ENCODE results near the gene B4GALNT2.
A peak's percentile ranks its signal among the peaks of the same experiment; 100 is the strongest.

The B4GALNT2 gene

DNA sequence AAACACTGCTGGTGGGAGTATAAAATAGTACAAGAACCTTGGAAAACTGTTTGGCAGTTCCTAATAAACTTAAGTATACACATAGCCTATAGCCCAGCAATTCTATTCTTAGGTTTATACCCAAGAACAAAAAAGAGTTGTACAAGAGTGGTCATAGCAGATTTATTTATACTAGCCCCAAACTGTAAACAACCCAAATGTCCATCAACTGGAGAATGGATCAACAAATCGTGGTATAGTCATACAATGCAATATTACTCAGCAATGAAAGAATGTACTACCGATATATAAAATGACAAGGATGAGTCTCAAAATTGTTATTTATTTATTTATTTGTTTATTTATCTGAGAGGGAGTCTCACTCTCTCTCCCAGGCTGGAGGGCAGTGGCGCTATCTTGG is 54.7 kb downstream of the B4GALNT2 start:
- H3K9ac ChIP-seq = no peak overlapping the region
- H3K27ac ChIP-seq = no peak overlapping the region
- H3K4me3 ChIP-seq = no peak overlapping the region
- H3K27me3 ChIP-seq = no peaks in the 10 kb centered on the region
- peaks cover 5 to 10% (median 7%) of the 10 kb centered on the region in 10 experiments for H3K4me1 ChIP-seq
- no peaks in the 10 kb centered on the region for H4K20me1 ChIP-seq
- TF ChIP-seq Cebpa-rat (IDR thresholded peaks at IDR 0.05) = no peak
- no peak overlapping the region for H3K4me2 ChIP-seq
- peaks cover 0 to 4% (median 0%) of the 10 kb centered on the region in 11 experiments; a peak in 1 of 22 replicates for H3K36me3 ChIP-seq
- peaks cover 41 to 49% (median 46%) of the 10 kb centered on the region in 11 experiments for H3K9me3 ChIP-seq (replicated peaks in 1 of 11)

DNA sequence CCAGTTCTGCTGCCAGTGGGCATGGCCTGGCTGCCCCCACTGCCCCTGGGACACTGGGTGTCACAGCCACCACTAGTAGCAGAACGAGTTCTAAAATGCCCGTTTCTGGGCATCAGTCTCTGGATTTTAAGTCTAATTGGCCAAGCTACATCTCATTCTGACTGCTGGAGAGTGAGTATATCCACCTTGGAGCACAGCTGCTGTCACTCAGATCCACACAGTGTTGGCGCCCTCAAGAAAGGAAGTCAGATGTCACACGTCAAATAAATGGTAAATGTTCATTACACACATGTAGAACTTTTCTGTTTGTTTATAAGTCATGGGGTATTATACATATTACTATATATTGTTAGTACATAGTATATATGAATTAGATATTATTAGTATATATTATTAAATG is 58.4 kb downstream of the B4GALNT2 start:
- H3K4me2 ChIP-seq = peak overlapping the region; percentile 5 to 62 (median 47); a peak in 19 of 22 replicates
- H3K9ac ChIP-seq = 0 out of 22 replicates have a peak overlapping the region, but pooled peaks of 1 of the 11 experiments have one; percentile 16
- no peaks in the 10 kb centered on the region for H3K27me3 ChIP-seq

DNA sequence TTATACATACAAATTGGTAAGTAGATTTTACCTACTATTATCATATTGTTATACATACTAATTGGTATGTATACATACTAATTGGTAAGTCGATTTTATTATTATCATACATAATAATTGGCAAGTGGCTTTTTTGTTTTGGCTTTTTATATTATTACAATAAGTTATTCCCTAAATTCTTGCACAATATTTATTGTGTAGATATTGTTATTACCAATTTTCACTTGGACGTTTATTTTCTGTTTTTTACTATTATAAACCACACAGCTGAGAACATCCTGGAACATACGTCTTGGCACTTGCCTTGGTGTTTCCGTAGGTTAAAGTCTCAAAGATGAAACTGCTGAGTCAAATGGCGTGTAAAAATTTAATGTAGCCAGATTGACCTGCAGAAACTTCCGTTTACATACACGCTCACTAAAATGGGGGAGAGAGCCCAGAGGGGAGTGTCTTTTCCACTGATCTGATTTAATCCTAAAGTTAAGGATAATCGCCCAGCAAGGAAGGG is 58.9 kb downstream of the B4GALNT2 start:
- peak overlapping the region; percentile 89 to 99 (median 97) for H3K27ac ChIP-seq

More for the DNA sequence above, 58.4 kb downstream of the B4GALNT2 start:
- no peaks in the 10 kb centered on the region for H3K36me3 ChIP-seq
- peaks cover 7 to 12% (median 10%) of the 10 kb centered on the region in 11 experiments for H3K9me3 ChIP-seq (replicated peaks in 1 of 11)
- H3K4me1 ChIP-seq = peaks cover 15 to 37% (median 30%) of the 10 kb centered on the region in 10 experiments
- H4K20me1 ChIP-seq = no peaks in the 10 kb centered on the region
- H3K27ac ChIP-seq = peak overlapping the region in 1 of 11 experiments; percentile 32; a peak in 1 of 22 replicates
- H3K4me3 ChIP-seq = no peak overlapping the region
- TF ChIP-seq Cebpa-rat (IDR thresholded peaks at IDR 0.05) = no peak

DNA sequence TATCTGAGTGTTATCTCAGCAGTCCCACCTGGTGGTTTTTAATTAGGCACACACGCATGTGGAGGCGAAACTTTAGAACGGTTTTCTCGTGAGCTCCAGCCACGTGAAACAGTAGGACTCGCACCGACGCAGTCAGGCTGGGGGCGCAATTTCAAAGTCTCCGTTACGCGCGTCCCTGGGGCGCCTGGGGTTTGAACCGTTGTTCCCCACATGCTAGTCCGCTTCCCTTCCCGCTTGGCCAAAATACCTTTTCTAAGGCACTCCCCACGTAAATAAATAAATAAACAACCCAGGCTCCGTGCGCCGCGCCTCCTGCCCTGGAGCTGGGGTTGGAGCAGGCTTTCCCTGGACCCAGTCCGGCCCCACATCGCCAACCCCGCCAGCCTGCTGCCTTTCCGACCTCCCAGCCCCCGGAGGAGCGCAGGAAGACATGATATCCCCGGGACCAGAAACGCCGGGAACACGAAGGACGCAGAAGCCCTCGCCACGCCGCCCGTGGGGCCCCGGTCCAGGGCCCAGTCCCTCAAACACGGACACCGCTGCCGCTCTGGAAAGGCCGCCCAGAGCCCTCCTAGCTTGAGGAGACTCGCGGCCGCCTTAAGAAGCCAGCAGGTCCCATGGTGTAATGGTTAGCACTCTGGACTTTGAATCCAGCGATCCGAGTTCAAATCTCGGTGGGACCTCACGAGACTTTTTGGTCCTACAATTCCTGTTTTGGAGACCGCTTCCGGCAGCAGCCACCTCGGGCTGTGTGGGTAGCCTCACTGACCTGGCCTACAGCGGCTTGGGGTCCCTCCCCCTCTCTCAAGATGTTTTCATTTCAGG is 59.6 kb downstream of the B4GALNT2 start:
- H3K27me3 ChIP-seq = no peaks in the 10 kb centered on the region

More for the DNA sequence above, 58.9 kb downstream of the B4GALNT2 start:
- Histone ChIP-seq H3K4me2 (peak overlapping the region; percentile 61 to 91 (median 86)), H3K27me3 (no peaks in the 10 kb centered on the region), H4K20me1 (no peaks in the 10 kb centered on the region), H3K9ac (peak overlapping the region; percentile 85 to 99 (median 95)), H3K9me3 (replicated peaks in 1 of 11) (peaks cover 1 to 7% (median 5%) of the 10 kb centered on the region in 11 experiments), H3K36me3 (no peaks in the 10 kb centered on the region), H3K4me1 (peaks cover 20 to 38% (median 30%) of the 10 kb centered on the region in 10 experiments), H3K4me3 (peak overlapping the region; percentile 67 to 86 (median 76))
- no peak for TF ChIP-seq Cebpa-rat (IDR thresholded peaks at IDR 0.05)

DNA sequence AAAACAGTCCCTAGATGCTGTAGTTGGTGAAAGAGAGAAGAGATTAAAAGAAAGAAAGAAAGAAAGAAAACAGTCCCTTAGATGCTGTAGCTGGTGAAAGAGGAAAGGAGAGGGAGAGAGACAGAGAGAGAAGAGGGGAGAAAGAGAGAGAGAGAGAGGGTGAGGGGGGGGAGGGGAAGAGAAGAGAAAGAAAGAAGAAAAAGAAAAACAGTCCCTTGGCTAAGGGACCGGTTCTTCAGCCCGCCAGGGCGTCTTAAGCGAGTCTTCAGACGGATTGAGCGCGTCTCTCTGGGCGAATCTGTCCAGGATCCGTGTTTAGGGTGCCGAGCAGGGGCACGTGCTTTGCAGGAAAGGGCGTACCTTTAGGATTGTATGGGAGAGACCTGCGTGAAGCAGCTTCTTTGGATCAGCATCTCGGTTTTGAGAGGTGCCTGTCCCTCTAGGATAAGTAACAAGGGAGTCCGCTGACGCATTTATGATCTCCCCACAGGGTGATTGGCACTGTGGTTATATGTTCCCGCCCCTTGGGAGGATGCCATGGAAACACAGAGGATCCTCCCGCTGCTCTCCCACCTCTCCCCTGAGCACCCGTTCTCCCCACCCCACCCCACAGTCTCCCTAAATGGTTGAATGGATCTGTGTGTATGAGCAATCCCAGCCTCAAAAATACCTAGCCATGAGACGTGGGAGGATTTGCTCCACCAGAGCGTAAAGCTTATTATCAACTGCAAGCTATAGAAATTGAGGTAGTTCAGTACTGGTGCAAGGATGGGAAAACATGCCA is 61.1 kb downstream of the B4GALNT2 start:
- Histone ChIP-seq H3K36me3 (no peaks in the 10 kb centered on the region), H3K27ac (peak overlapping the region; percentile 61 to 99 (median 97)), H3K4me1 (peaks cover 21 to 38% (median 30%) of the 10 kb centered on the region in 10 experiments), H4K20me1 (no peaks in the 10 kb centered on the region), H3K4me3 (peak overlapping the region; percentile 67 to 86 (median 76)), H3K4me2 (peak overlapping the region; percentile 83 to 93 (median 89)), H3K9me3 (replicated peaks in 1 of 11) (no peaks in the 10 kb centered on the region), H3K27me3 (no peaks in the 10 kb centered on the region), H3K9ac (peak overlapping the region; percentile 85 to 99 (median 95))
- peak in 1 of 11 experiments; percentile 20; a peak in 2 of 22 replicates for TF ChIP-seq Cebpa-rat (IDR thresholded peaks at IDR 0.05)

More for the DNA sequence above, 59.6 kb downstream of the B4GALNT2 start:
- peak overlapping the region; percentile 89 to 99 (median 97) for H3K27ac ChIP-seq
- H3K9ac ChIP-seq = peak overlapping the region; percentile 85 to 99 (median 95)
- peaks cover 21 to 38% (median 30%) of the 10 kb centered on the region in 10 experiments for H3K4me1 ChIP-seq
- no peak for TF ChIP-seq Cebpa-rat (IDR thresholded peaks at IDR 0.05)
- no peaks in the 10 kb centered on the region for H4K20me1 ChIP-seq
- H3K36me3 ChIP-seq = no peaks in the 10 kb centered on the region
- peak overlapping the region; percentile 61 to 91 (median 86) for H3K4me2 ChIP-seq
- H3K9me3 ChIP-seq (replicated peaks in 1 of 11) = peaks cover 0 to under 1% (median 0%) of the 10 kb centered on the region in 11 experiments; a peak in 1 of 22 replicates
- H3K4me3 ChIP-seq = peak overlapping the region; percentile 67 to 86 (median 76)

DNA sequence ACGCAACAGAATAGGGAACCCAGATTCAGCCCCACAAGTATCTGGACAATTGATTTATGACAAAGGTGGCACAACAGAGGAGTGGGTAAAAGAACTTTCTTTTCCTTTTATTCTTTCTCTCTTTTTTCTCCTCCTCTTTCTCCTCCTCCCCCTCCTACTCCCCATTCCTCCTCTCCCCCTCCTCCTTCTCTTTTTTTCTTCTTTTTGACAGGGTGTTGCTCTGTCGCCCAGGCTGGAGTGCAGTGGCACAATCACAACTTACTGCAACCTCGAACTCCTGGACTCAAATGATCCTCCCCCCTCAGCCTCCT is 61.7 kb downstream of the B4GALNT2 start:
- Histone ChIP-seq H3K4me3 (peak overlapping the region in 7 of 10 experiments; percentile 67 to 82 (median 76); a peak in 10 of 20 replicates), H3K4me2 (peak overlapping the region; percentile 83 to 93 (median 89)), H3K9me3 (replicated peaks in 1 of 11) (no peaks in the 10 kb centered on the region), H3K27me3 (no peaks in the 10 kb centered on the region), H4K20me1 (no peaks in the 10 kb centered on the region), H3K36me3 (no peaks in the 10 kb centered on the region), H3K9ac (peak overlapping the region in 9 of 11 experiments; percentile 3 to 98 (median 85); a peak in 12 of 22 replicates), H3K4me1 (peaks cover 21 to 38% (median 30%) of the 10 kb centered on the region in 10 experiments), H3K27ac (peak overlapping the region in 9 of 11 experiments; percentile 47 to 99 (median 94); a peak in 16 of 22 replicates)
- 0 out of 22 replicates have a peak, but pooled peaks of 1 of the 11 experiments have one; percentile 4 for TF ChIP-seq Cebpa-rat (IDR thresholded peaks at IDR 0.05)

DNA sequence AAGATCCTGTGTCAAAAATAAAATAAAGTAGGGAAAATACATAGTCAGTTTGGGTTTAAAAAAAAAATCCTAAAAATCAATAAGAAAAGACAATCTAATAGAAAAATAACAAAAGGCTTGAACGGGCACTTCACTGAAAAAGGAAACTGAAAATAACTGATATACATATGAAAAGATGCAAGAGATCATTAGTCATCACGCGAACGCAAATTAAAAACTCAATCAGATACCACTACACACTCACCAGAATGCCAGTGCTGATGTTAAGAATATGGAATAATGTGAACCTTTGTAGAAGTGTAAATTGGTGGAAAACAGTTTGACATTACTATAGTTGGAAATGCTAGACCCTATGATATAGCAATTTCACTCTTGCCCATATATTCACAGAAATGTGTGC is 63.2 kb downstream of the B4GALNT2 start:
- H4K20me1 ChIP-seq = no peaks in the 10 kb centered on the region
- no peaks in the 10 kb centered on the region for H3K27me3 ChIP-seq
- no peaks in the 10 kb centered on the region for H3K9me3 ChIP-seq (replicated peaks in 1 of 11)
- H3K4me1 ChIP-seq = peaks cover 26 to 39% (median 34%) of the 10 kb centered on the region in 10 experiments
- H3K36me3 ChIP-seq = no peaks in the 10 kb centered on the region
- no peak overlapping the region for H3K4me3 ChIP-seq
- H3K27ac ChIP-seq = no peak overlapping the region
- TF ChIP-seq Cebpa-rat (IDR thresholded peaks at IDR 0.05) = no peak
- H3K4me2 ChIP-seq = peak overlapping the region in 6 of 11 experiments; percentile 3 to 91 (median 85); a peak in 7 of 22 replicates
- no peak overlapping the region for H3K9ac ChIP-seq

DNA sequence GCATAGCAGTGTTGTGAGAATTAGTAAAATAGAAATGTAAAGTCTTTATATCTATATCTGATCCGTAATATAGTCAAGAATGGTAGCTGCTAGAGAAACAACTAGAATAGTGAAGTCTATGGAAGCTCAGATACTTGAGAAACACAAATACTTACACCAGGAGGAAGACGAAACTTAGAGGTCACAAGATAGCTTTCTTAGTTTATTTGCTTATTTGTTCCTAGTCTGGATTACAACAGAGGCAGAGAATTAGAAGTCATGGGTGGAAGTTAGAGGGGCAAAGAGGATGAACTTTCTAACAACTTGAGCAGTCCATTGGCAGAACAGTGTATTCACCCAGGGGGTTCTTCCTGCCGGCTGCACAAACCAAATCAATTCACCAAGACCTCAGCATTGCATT is 64.0 kb downstream of the B4GALNT2 start:
- Histone ChIP-seq H3K9me3 (replicated peaks in 1 of 11) (no peaks in the 10 kb centered on the region), H3K9ac (no peak overlapping the region), H3K27me3 (no peaks in the 10 kb centered on the region), H4K20me1 (no peaks in the 10 kb centered on the region), H3K4me1 (peaks cover 27 to 38% (median 34%) of the 10 kb centered on the region in 10 experiments), H3K27ac (no peak overlapping the region), H3K4me2 (peak overlapping the region in 1 of 11 experiments; percentile 31; a peak in 1 of 22 replicates), H3K4me3 (no peak overlapping the region), H3K36me3 (no peaks in the 10 kb centered on the region)
- TF ChIP-seq Cebpa-rat (IDR thresholded peaks at IDR 0.05) = no peak
